Adrenal gland (tissue), 5 donors: ENCODE results near the gene ROCK2.

Source experiments
- CTCF ChIP-seq, 6 experiments: fragments of 450-650 bp in 4 of 6; fragments of 200-600 bp in 2 of 6; sonication (generic) in 1 of 6; IDR thresholded peaks; 1 replicate in 5 of 6; 2 replicates in 1 of 6; pipeline versions ENCODE4 v1.5.1 to v1.8.0; 2016 to 2021; ENCODE audit warnings: antibody characterized with exemption in 6 of 6, mild to moderate bottlenecking in 2 of 6, moderate library complexity in 1 of 6
- POLR2A ChIP-seq, 2 donors: fragments of 450-650 bp; IDR thresholded peaks; one replicate each; pipeline ENCODE4 v1.6.1; 2017; ENCODE audit warnings: antibody characterized with exemption in 2 of 2, mild to moderate bottlenecking in 2 of 2, moderate library complexity in 1 of 2
- donor health status: DM: no; HTN: no; CAD: no.

GRCh38 chr2:11303290-11304013, 41.0 kb downstream of the ROCK2 start:
- TF ChIP-seq CTCF (IDR thresholded peaks at IDR 0.05) (no peak), POLR2A (IDR thresholded peaks at IDR 0.05) (no peak)
